Activated CD4-positive, alpha-beta memory T cell treated with anti-CD3 and anti-CD28 coated beads for 36 hours (primary cell): Measurements from ENCODE around the gene PIM1. TPM values are rescaled to one million over a fixed set of nuclear protein-coding genes. Genes with fewer than 3 reads are reported as not detected.
A peak's percentile ranks its signal among the peaks of the same experiment; 100 is the strongest.

Experiments used
- CTCF ChIA-PET: fragments of 350-600 bp; sonication (Branson Sonifier 250); formaldehyde crosslinking; loops from one replicate; lab custom pipeline; 2021; ENCODE audit warnings: antibody characterized with exemption, inconsistent platforms; lab: Charles Lee
- POLR2A ChIA-PET: fragments of 350-600 bp; sonication (Branson Sonifier 250); formaldehyde crosslinking; loops from one replicate; lab custom pipeline; 2021; ENCODE audit warnings: antibody characterized with exemption; lab: Charles Lee
- DNase-seq: peaks from one replicate; pipeline ENCODE4 v3.0.0-alpha.2; 2020
- H3K27ac Mint-ChIP-seq: one replicate; pipeline ENCODE4 v1.8.0; 2021; ENCODE audit warnings: mixed read lengths
- H3K27me3 Mint-ChIP-seq: one replicate; pipeline ENCODE4 v1.8.0; 2021; ENCODE audit warnings: mixed read lengths
- H3K36me3 Mint-ChIP-seq: one replicate; pipeline ENCODE4 v1.8.0; 2021; ENCODE audit warnings: mixed read lengths
- H3K4me1 Mint-ChIP-seq: one replicate; pipeline ENCODE4 v1.8.0; 2021; ENCODE audit warnings: low read depth, mixed read lengths
- H3K4me3 Mint-ChIP-seq: one replicate; pipeline ENCODE4 v1.8.0; 2021; ENCODE audit warnings: mild to moderate bottlenecking, mixed read lengths
- H3K9me3 Mint-ChIP-seq: one replicate; pipeline ENCODE4 v1.8.0; 2021; ENCODE audit warnings: mixed read lengths
- intact Hi-C: fragments of 100-400 bp; cut with micrococcal nuclease; formaldehyde crosslinking; loops from one replicate; pipeline ENCODE4 v1.15.1; 2023
- total RNA-seq, 2 experiments: library from RNA; stranded (reverse); gene quantifications; one replicate each; pipeline ENCODE4 v1.2.3, GENCODE V29; 2021

PIM1 gene
- total RNA-seq, 2 experiments from 2014 or later: 204 TPM

DNA sequence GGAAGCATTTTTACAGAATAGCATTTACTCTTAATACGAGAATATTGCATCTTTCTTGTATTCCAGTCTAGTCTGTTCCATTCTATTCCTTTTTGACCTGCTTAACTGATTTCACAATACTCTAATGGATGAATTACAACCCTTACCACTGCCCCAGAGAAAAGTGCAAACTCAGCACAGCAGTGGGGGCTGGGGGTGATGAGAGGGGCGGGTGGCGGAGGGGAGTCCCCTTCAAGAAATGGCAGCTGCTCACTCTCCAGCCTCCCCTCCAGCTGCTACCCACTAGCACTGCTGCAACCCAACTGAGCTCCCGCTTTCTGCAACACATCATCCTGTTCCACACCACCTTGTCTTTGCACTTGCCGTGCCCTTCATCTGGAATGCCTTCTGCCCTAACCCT, 30.1 kb downstream of the PIM1 start:
- DNase-seq: no peak
- intact Hi-C loops: loop anchor here (10.0 kb wide), 1 partner anchor 445 kb away; no protein-coding TSS in a partner anchor
- ChIA-PET POLR2A (no interaction called here), CTCF (interaction anchor here (0.6 to 19.4 kb wide), 5 partner anchors 10 to 176 kb away, joined by 3 to 850 read pairs (median 7); no protein-coding TSS in a partner anchor)
- H3K27me3 Mint-ChIP-seq: no peaks in the 10 kb centered on the region
- no peak overlapping the region for H3K27ac Mint-ChIP-seq
- peaks cover 32% of the 10 kb centered on the region for H3K4me1 Mint-ChIP-seq
- no peaks in the 10 kb centered on the region for H3K36me3 Mint-ChIP-seq
- no peaks in the 10 kb centered on the region for H3K9me3 Mint-ChIP-seq
- H3K4me3 Mint-ChIP-seq: no peak overlapping the region

DNA sequence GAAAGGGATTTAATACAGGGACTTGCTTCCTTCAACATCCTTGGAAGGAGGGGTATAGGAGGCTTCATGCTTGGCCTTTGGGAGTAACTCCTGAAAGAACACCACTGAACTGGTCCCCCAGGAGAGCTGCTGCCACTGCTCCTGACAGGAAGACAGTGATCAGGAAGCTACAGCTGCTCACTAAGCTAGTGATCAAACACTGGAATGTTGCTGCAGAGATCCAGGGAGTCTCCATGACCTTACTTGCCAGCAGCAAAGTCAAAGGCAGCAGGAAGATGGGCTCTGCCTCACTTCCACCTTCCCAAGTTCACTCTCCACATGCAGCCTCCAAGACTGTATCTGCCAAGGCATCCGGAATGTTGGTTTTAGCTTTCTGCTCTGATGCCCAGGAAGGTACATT, 31.8 kb downstream of the PIM1 start:
- peaks cover 46% of the 10 kb centered on the region for H3K4me1 Mint-ChIP-seq
- no peak for DNase-seq
- no peak overlapping the region for H3K4me3 Mint-ChIP-seq
- ChIA-PET CTCF (interaction anchor here (1.5 to 19.4 kb wide), 4 partner anchors 30 to 177 kb away, joined by 4 to 850 read pairs (median 16); no protein-coding TSS in a partner anchor), POLR2A (interaction anchor here (0.6 kb wide), 1 partner anchor 57 kb away, joined by 3 read pairs; no protein-coding TSS in a partner anchor)
- H3K27me3 Mint-ChIP-seq: no peaks in the 10 kb centered on the region
- intact Hi-C loops: loop anchor here (1.0 to 10.0 kb wide), 3 partner anchors 11 to 447 kb away; no protein-coding TSS in a partner anchor
- no peaks in the 10 kb centered on the region for H3K9me3 Mint-ChIP-seq
- no peaks in the 10 kb centered on the region for H3K36me3 Mint-ChIP-seq
- peak overlapping the region; percentile 49 for H3K27ac Mint-ChIP-seq

DNA sequence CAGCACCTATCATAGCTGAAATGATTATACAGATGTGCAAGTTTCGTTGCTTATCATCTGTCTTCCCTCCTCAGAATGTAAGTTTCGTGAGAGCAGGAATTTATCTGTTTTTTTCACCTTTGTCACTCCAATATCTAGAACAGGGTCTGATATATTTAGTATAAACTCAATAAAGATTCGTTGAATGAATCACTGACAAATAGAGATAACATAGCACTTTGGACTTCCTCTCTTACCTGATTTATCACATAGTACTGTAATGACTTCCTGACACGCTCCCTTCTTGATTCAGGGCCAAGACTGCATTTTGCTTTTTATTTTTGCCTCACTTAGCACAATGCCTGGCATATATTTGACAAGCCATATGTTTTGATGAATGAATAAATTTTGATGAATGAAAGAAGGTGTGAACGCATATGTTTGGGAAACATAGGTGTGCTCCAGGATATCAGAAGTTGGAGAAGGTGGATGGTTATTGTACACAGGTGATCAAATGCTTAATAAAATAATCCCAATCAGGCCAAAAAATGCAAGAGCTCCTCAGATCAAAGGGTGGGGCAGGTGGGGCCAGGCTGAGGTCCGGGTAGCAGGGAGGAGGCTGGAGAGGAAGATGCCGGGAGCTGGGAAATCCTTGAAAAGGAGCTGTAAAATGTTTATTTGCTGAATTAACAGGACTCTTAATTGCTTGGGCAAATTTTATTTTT, 33.0 kb downstream of the PIM1 start:
- H3K27me3 Mint-ChIP-seq: no peaks in the 10 kb centered on the region
- ChIA-PET CTCF (interaction anchor here (1.2 to 19.4 kb wide), 3 partner anchors 31 to 179 kb away, joined by 4 to 850 read pairs (median 27); no protein-coding TSS in a partner anchor), POLR2A (interaction anchor here (1.1 kb wide), 2 partner anchors 27 to 30 kb away, joined by 3 to 4 read pairs; no protein-coding TSS in a partner anchor)
- no peak overlapping the region for H3K4me3 Mint-ChIP-seq
- peak overlapping the region; percentile 82 for H3K27ac Mint-ChIP-seq
- DNase-seq: no peak
- intact Hi-C loops: loop anchor here (1.0 to 10.0 kb wide), 3 partner anchors 13 to 448 kb away; no protein-coding TSS in a partner anchor
- H3K4me1 Mint-ChIP-seq: peaks cover 58% of the 10 kb centered on the region
- H3K9me3 Mint-ChIP-seq: no peaks in the 10 kb centered on the region
- H3K36me3 Mint-ChIP-seq: no peaks in the 10 kb centered on the region

DNA sequence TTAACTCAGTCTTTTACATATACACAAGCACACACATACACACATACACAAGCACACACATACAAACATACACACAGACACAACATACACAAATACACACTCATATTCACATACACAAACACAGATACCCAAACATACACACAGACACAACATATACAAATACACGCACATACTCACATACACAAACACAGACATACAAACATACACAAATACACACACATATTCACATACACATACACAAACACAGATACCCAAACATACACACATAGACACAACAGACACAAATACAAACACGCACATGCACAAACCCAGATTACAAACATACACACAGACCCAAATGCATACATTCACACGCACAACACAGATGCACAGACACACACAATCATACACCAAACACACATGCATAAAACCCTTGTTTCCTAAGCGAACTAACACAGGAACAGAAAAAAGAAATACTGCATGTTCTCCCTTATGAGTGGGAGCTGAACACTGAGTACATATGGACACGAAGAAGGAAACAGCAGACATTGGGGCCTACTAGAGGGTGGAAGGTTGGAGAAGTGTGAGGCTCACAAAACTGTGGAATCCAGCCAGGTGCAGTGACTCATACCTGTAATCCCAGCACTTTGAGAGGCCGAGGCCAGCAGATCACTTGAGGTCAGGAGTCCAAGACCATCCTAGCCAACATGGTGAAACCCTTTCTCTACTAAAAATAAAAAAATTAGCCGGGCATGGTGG, 34.2 kb downstream of the PIM1 start:
- Mint-ChIP-seq H3K27ac (peak overlapping the region; percentile 31), H3K4me1 (peaks cover 65% of the 10 kb centered on the region)
- CTCF ChIA-PET: interaction anchor here (1.3 to 19.4 kb wide), 4 partner anchors 10 to 180 kb away, joined by 6 to 850 read pairs (median 155); partner anchors contain the start of gene PIM1

DNA sequence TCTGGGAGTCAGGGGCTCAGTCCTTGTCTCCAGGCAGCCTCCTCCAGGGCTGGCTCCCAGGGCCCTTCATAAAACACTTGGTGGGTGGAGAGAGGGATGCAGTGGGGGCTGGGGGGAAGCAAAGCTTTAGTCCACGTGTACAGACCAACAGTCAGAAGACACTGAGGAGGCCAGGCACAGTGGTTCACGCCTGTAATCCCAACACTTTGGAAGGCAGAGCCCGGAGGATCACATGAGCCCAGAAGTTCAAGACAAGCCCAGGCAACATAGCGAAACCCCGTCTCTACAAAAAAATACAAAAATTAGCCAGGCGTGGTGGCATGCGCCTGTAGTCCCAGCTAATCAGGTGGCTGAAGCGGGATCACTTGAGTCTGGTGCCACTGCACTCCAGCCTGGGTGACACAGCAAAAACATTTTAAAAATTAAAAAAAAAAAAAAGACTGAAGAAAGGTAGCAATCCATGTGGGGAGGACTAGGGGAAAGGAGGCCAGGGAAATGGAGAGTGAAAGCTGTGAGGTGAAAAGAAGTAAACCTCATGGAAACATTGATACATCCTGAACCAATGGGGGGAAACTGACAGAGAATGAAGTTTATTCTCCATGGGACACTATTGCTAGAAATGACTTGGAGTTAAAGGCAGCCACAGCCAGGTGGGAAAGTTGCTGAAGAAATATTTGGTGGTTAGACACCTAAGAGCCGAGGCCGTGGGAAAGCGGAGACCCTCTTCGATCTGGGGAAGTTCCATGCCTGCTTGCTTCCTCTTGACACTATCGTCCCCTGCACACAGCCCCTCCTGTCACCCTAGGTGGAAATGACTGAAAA, 35.4 kb downstream of the PIM1 start:
- intact Hi-C loops: loop anchor here (10.0 kb wide), 1 partner anchor 451 kb away; no protein-coding TSS in a partner anchor
- H3K36me3 Mint-ChIP-seq: no peaks in the 10 kb centered on the region
- H3K27ac Mint-ChIP-seq: peak overlapping the region; percentile 61
- no peaks in the 10 kb centered on the region for H3K9me3 Mint-ChIP-seq
- DNase-seq: peak; percentile 38
- no peaks in the 10 kb centered on the region for H3K27me3 Mint-ChIP-seq
- POLR2A ChIA-PET: interaction anchor here (0.6 to 1.1 kb wide), 3 partner anchors 11 to 156 kb away, joined by 3 read pairs; no protein-coding TSS in a partner anchor
- no peak overlapping the region for H3K4me3 Mint-ChIP-seq
- CTCF ChIA-PET: interaction anchor here (0.7 to 19.4 kb wide), 7 partner anchors 11 to 181 kb away, joined by 3 to 850 read pairs (median 6); partner anchors contain the start of gene PIM1
- H3K4me1 Mint-ChIP-seq: peaks cover 77% of the 10 kb centered on the region

More for the DNA sequence above, 34.2 kb downstream of the PIM1 start:
- Mint-ChIP-seq H3K36me3 (no peaks in the 10 kb centered on the region), H3K9me3 (no peaks in the 10 kb centered on the region), H3K27me3 (no peaks in the 10 kb centered on the region), H3K4me3 (no peak overlapping the region)
- no peak for DNase-seq
- POLR2A ChIA-PET: interaction anchor here (0.6 to 1.1 kb wide), 2 partner anchors 28 to 155 kb away, joined by 3 to 4 read pairs; no protein-coding TSS in a partner anchor
- intact Hi-C loops: loop anchor here (10.0 kb wide), 1 partner anchor 449 kb away; no protein-coding TSS in a partner anchor

DNA sequence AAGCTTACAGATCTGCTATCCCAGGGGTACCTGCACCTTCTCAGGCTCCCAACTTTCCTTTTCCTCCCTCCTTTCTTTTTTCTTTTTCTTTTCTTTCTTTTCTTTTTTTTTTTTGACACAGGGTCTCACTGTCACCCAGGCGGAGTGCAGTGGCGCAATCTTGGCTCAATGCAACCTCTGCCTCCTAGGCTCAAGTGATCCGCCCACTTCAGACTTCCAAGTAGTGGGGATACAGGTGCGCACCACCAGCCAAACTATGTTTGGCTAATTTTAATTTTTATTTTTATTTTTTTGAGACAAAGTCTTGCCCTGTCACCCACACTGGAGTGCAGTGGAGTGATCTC, 36.0 kb downstream of the PIM1 start:
- intact Hi-C loops: loop anchor here (10.0 kb wide), 1 partner anchor 451 kb away; no protein-coding TSS in a partner anchor

DNA sequence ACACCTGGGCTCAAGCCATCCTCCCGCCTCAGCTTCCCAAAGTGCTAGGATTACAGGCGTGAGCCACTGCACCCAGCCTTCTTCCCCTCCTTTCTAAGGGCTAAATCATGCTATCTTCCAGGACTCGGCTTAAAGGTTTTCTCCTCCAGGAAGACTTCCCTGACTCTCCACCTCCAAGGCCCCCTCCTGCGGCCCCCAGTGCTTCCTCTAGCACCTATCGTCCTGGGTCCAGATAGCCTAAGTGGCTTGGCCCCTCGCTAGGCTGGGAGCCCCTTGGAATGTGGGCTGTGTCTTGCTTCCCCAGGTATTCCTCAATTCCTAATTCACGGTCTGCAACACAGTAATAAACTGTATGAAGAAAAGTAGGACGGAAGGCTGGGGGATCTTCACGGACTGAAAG, 36.7 kb downstream of the PIM1 start:
- DNase-seq: no peak
- H3K9me3 Mint-ChIP-seq: no peaks in the 10 kb centered on the region
- peaks cover 77% of the 10 kb centered on the region for H3K4me1 Mint-ChIP-seq
- H3K36me3 Mint-ChIP-seq: no peaks in the 10 kb centered on the region
- no peak overlapping the region for H3K4me3 Mint-ChIP-seq
- no peak overlapping the region for H3K27ac Mint-ChIP-seq
- intact Hi-C loops: loop anchor here (1.0 to 10.0 kb wide), 2 partner anchors 23 to 452 kb away; no protein-coding TSS in a partner anchor
- ChIA-PET CTCF (interaction anchor here (0.7 to 19.4 kb wide), 7 partner anchors 15 to 500 kb away, joined by 3 to 850 read pairs (median 55); partner anchors contain the start of gene PIM1), POLR2A (interaction anchor here (0.9 kb wide), 1 partner anchor 33 kb away, joined by 3 read pairs; no protein-coding TSS in a partner anchor)
- H3K27me3 Mint-ChIP-seq: no peaks in the 10 kb centered on the region

More for the DNA sequence above, 36.0 kb downstream of the PIM1 start:
- peaks cover 80% of the 10 kb centered on the region for H3K4me1 Mint-ChIP-seq
- no peaks in the 10 kb centered on the region for H3K9me3 Mint-ChIP-seq
- no peak overlapping the region for H3K4me3 Mint-ChIP-seq
- DNase-seq: no peak
- no peaks in the 10 kb centered on the region for H3K27me3 Mint-ChIP-seq
- H3K36me3 Mint-ChIP-seq: no peaks in the 10 kb centered on the region
- H3K27ac Mint-ChIP-seq: peak overlapping the region; percentile 61
- POLR2A ChIA-PET: interaction anchor here (0.9 to 1.1 kb wide), 2 partner anchors 12 to 33 kb away, joined by 3 read pairs; no protein-coding TSS in a partner anchor
- CTCF ChIA-PET: interaction anchor here (0.7 to 19.4 kb wide), 6 partner anchors 15 to 182 kb away, joined by 3 to 850 read pairs (median 58); partner anchors contain the start of gene PIM1

DNA sequence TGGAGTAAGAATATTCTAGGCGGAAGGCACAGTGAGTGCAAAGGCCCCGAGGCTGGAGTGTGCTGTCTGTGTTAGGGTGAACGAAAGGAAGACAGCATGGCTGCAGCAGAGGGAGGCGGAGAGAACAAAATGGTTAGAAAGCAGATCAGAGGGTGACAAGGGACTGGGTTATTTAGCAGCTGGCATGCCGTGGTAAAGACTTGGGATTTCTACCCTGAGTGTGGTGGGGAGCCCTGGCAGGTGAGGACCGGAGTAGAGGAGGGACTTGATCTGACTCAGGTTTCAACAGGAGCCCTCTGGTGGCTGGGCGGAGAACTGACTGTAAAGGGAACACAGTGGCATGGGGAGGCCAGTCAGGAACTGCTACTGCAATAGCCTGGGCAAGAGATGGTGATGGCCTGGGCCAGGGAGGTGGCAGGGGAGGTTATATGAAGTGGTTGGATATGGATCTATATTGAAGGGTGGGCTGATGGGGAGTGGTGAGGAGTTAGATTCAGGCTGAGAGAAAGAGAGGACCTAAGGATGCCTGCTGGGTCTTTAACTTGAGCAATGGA, 38.0 kb downstream of the PIM1 start:
- POLR2A ChIA-PET: interaction anchor here (0.8 to 2.5 kb wide), 4 partner anchors 35 to 189 kb away, joined by 3 to 13 read pairs (median 7); no protein-coding TSS in a partner anchor
- peaks cover 63% of the 10 kb centered on the region for H3K4me1 Mint-ChIP-seq
- intact Hi-C loops: loop anchor here (1.0 to 10.0 kb wide), 5 partner anchors 25 to 453 kb away; partner anchors contain the start of gene C6orf89

GRCh38 chr6:37208793-37209192, 38.8 kb downstream of the PIM1 start:
- no peaks in the 10 kb centered on the region for H3K9me3 Mint-ChIP-seq
- no peaks in the 10 kb centered on the region for H3K27me3 Mint-ChIP-seq
- intact Hi-C loops: loop anchor here (1.0 to 10.0 kb wide), 4 partner anchors 36 to 454 kb away; partner anchors contain the start of gene C6orf89
- H3K4me3 Mint-ChIP-seq: no peak overlapping the region
- ChIA-PET POLR2A (interaction anchor here (0.8 to 2.5 kb wide), 9 partner anchors 35 to 323 kb away, joined by 3 to 13 read pairs (median 7); partner anchors contain the start of gene C6orf89), CTCF (interaction anchor here (0.6 to 19.4 kb wide), 21 partner anchors 13 to 442 kb away, joined by 3 to 850 read pairs (median 6); partner anchors contain the start of genes C6orf89, MTCH1 and PIM1)
- peak overlapping the region; percentile 76 for H3K27ac Mint-ChIP-seq
- no peaks in the 10 kb centered on the region for H3K36me3 Mint-ChIP-seq
- peaks cover 59% of the 10 kb centered on the region for H3K4me1 Mint-ChIP-seq
- no peak for DNase-seq

More for the DNA sequence above, 38.0 kb downstream of the PIM1 start:
- Mint-ChIP-seq H3K27me3 (no peaks in the 10 kb centered on the region), H3K27ac (peak overlapping the region; percentile 69), H3K4me3 (no peak overlapping the region), H3K9me3 (no peaks in the 10 kb centered on the region), H3K36me3 (no peaks in the 10 kb centered on the region)
- CTCF ChIA-PET: interaction anchor here (0.6 to 19.4 kb wide), 13 partner anchors 13 to 326 kb away, joined by 3 to 850 read pairs (median 9); partner anchors contain the start of genes MTCH1 and PIM1
- DNase-seq: peak; percentile 95
